Measurements from ENCODE around the gene FUOM.
"Not testable (repeated sequence)": the region's sequence is repeated elsewhere in the genome, so short reads cannot be mapped to it uniquely, and the experiment has no call there.

Gene FUOM

DNA sequence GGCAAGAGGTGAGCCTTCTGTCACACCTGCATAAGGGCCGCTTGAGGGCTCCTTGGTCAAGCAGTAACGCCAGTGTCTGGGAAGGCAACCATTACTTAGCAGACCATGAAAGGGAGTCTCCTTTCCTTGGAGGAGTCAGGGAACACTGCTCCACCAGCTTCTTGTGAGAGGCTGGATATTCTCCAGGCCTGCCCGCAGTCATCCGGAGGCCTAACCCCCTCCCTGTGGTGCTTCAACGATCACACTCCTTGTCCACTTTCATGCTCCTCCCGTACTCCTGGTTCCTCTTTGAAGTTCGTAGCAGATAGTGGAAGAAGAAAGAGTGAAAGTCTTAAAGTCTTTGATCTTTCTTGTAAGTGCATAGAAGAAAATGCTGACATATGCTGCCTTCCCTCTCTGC, 9.6 kb upstream of the FUOM start:
- H3K4me3 Mint-ChIP-seq; H3K27ac Mint-ChIP-seq; H3K9me3 Mint-ChIP-seq; H3K27me3 Mint-ChIP-seq; intact Hi-C loops (cut with micrococcal nuclease): not testable (repeated sequence)
- Mint-ChIP-seq H3K36me3 (ENCODE audit: low read depth) (peaks cover 94% of the 10 kb centered on the region), H3K4me1 (ENCODE audit: low read depth) (peaks cover 27% of the 10 kb centered on the region)

DNA sequence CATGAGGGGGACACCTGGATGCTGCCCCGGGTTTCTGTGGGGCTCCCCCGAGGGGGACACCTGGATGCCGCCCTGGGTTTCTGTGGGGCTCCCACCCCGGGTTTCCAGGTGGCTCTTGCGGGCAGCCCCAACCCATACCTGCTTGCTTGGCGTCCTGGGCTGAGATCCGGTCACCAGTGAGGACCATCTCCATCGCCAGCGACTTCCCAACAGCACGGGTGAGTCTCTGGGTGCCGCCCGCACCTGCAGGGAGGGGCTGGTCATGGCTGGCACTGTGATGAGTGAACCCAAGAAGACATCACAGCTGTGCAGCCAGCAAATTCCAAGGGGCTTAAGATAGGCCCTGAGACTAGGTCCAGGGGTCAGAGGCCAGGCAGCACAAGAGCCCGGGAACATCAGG, 8.9 kb upstream of the FUOM start:
- no peaks in the 10 kb centered on the region for H3K9me3 Mint-ChIP-seq
- H3K4me3 Mint-ChIP-seq, result no peak overlapping the region
- H3K4me1 Mint-ChIP-seq (ENCODE audit: low read depth), result peaks cover 26% of the 10 kb centered on the region
- no peak overlapping the region for H3K27ac Mint-ChIP-seq
- intact Hi-C loops (cut with micrococcal nuclease), result no loop called here
- H3K27me3 Mint-ChIP-seq, result no peaks in the 10 kb centered on the region
- peaks cover 95% of the 10 kb centered on the region for H3K36me3 Mint-ChIP-seq (ENCODE audit: low read depth)

DNA sequence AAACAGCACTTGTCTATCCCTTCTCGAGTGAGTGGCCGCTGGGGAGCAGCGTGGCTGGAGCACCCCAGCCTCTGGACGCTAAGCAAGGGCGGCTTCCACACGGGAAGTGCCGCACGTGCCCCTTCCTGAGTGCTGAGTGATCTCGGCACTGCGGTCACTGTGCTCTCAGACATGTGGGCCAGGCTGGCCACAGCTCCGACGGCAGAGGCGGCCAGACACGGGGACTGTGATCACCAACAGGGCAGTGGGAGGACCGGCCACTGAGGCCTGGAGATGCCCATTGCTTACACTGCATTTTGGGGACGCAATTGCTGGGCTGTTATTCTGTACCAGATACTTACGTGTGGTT, 8.3 kb upstream of the FUOM start:
- peaks cover 25% of the 10 kb centered on the region for H3K4me1 Mint-ChIP-seq (ENCODE audit: low read depth)
- H3K9me3 Mint-ChIP-seq, result no peaks in the 10 kb centered on the region
- H3K36me3 Mint-ChIP-seq (ENCODE audit: low read depth), result peaks cover 94% of the 10 kb centered on the region
- no peak overlapping the region for H3K27ac Mint-ChIP-seq
- no peaks in the 10 kb centered on the region for H3K27me3 Mint-ChIP-seq
- no peak overlapping the region for H3K4me3 Mint-ChIP-seq
- intact Hi-C loops (cut with micrococcal nuclease), result no loop called here

DNA sequence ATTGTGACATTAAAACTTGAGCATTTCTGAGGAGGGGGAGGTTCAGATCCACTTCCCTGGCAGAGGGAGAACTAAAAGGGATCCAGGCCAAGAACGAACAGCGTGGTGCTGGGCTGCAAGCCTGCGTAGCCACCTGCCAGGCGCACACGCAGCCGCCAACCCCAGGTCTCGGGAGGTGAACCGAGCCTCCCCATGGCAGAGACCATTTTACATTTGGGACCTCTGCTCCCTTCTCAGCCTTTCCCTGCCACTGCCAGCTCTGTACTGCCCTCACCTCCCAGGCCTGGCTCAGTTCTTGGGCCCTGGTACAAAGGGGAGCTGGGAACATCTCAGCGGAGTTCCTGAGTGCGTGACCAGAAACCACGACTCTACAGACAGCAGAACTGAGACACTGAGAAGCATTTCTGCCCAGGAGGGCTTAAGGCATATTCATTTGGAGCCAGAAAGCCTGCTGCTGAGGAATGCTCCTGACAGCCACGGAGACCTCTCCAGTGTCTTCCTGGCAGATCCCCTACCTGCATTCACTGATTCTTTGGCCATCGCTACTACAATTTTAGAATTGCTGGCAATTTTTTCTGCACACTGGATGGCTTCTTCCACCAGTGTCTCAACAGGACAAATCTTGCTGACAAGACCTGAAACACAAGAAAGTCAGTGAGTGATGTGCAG, 7.8 kb upstream of the FUOM start:
- intact Hi-C loops (cut with micrococcal nuclease), result no loop called here
- peaks cover 89% of the 10 kb centered on the region for H3K36me3 Mint-ChIP-seq (ENCODE audit: low read depth)
- no peak overlapping the region for H3K4me3 Mint-ChIP-seq
- no peaks in the 10 kb centered on the region for H3K27me3 Mint-ChIP-seq
- H3K9me3 Mint-ChIP-seq, result no peaks in the 10 kb centered on the region
- H3K27ac Mint-ChIP-seq, result no peak overlapping the region
- peaks cover 25% of the 10 kb centered on the region for H3K4me1 Mint-ChIP-seq (ENCODE audit: low read depth)

DNA sequence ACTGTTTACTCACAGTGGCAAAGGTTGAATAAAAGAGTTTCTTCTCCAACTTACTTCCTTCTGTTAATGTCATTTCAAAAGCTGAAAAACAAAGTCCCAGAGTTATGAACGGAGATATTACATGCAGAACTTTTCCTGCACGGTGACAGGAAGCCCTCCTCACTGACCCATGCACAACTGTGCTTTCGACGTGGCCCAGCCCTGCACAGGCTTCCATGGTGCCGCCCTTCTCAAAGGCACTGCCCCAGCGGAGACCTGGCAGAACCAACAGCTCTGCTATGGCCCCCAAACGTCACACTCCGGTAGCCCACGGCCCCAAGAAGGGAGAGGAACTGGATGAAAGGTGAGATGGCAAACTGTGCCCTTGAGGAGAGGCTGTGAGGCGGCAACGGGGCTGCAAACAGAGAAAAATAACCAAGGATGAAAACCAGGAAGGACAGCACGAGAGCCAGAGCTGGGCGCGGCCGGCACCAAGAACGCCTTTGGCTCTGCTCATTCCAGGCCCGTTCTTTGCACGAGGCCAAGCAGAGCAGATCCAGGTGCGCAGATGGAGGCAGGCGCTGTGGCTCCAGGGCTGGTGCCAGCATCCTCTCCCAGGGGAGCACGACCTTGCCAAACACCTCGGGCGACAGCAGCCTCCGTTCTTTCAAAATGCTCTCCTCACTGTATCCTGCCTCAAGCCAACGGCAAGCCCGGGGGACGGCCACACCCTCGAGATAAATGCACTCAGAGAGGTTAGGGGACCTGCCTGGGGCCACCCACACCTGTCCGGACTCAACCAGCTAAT, 7.0 kb upstream of the FUOM start:
- intact Hi-C loops (cut with micrococcal nuclease), result no loop called here
- Mint-ChIP-seq H3K27me3 (no peaks in the 10 kb centered on the region), H3K36me3 (ENCODE audit: low read depth) (peaks cover 81% of the 10 kb centered on the region), H3K4me3 (no peak overlapping the region), H3K4me1 (ENCODE audit: low read depth) (peaks cover 18% of the 10 kb centered on the region), H3K27ac (no peak overlapping the region), H3K9me3 (no peaks in the 10 kb centered on the region)

DNA sequence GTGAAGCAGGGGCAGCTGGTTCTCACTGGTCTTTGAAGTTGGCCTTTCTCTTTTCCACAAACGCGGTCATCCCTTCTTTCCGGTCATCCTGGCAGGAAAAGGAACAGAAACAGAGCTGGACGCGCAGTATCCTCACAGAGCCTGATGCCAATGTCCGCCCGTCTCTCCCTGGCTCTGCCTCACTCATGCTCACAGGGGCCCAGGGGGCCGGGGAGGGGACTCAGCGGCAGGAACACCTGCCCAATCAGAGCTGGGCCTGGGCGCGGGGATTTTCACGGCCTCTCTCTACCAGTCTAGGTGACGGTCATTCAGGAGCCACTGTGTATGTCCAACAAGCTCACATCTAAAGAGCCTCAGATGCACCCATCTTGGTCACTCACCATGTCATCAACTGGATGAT, 5.0 kb upstream of the FUOM start:
- intact Hi-C loops (cut with micrococcal nuclease), result no loop called here
- Mint-ChIP-seq H3K9me3 (no peaks in the 10 kb centered on the region), H3K36me3 (ENCODE audit: low read depth) (peaks cover 62% of the 10 kb centered on the region), H3K4me1 (ENCODE audit: low read depth) (peaks cover 12% of the 10 kb centered on the region), H3K27me3 (no peaks in the 10 kb centered on the region), H3K27ac (no peak overlapping the region), H3K4me3 (no peak overlapping the region)

DNA sequence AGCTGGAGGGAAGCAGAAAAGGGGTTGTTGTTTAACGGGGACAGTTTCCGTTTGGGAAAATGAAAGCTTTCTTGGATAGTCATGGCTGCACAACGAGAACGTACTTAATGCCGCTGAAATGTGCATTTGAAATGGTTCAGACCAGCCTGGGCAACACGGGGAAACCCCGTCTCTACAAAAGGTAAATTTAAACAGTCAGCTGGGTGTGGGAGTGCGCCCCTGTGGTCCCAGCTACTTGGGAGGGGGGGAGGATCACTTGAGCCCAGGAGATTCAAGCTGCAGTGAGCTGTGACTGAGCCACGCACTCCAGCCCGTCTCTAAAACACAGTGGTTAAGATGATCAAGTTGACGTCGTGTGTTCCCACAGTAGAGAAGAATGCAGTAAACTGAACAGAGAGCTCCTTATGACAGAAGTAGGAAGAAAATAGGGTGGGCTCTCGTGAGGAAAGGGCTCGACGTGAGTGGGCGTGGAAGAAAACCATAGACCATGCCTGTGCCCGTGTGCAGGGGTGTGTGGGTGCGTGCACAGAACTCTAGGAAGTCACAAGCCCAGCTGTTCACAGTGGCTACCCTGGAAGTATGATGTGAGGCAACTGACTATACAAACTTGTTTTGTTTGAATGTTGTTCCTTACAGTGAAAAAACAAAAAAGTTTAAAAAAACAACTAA, 4.1 kb upstream of the FUOM start:
- Mint-ChIP-seq H3K9me3 (no peaks in the 10 kb centered on the region), H3K4me3 (no peak overlapping the region), H3K27me3 (no peaks in the 10 kb centered on the region), H3K27ac (peak overlapping the region; percentile 5), H3K36me3 (ENCODE audit: low read depth) (peaks cover 55% of the 10 kb centered on the region), H3K4me1 (ENCODE audit: low read depth) (peaks cover 10% of the 10 kb centered on the region)
- intact Hi-C loops (cut with micrococcal nuclease), result no loop called here

DNA sequence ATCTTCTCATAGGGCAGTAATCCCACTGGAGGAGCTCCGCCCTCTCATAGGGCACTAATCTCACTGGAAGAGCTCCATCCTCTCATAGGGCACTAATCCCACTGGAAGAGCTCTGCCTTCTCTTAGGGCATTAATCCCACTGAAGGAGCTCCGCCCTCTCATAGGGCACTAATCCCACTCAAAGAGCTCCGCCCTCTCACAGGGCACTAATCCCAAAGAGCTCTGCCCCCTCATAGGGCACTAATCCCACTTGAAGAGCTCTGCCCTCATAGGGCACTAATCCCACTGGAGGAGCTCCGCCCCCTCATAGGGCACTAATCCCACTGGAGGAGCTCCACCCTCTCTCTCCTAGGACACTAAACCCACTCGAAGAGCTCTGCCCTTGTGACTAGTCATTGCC, 3.4 kb upstream of the FUOM start:
- intact Hi-C loops (cut with micrococcal nuclease), result no loop called here
- peaks cover 12% of the 10 kb centered on the region for H3K4me1 Mint-ChIP-seq (ENCODE audit: low read depth)
- H3K36me3 Mint-ChIP-seq (ENCODE audit: low read depth), result peaks cover 53% of the 10 kb centered on the region
- no peaks in the 10 kb centered on the region for H3K9me3 Mint-ChIP-seq
- H3K27me3 Mint-ChIP-seq, result no peaks in the 10 kb centered on the region
- H3K27ac Mint-ChIP-seq, result peak overlapping the region; percentile 5
- no peak overlapping the region for H3K4me3 Mint-ChIP-seq

DNA sequence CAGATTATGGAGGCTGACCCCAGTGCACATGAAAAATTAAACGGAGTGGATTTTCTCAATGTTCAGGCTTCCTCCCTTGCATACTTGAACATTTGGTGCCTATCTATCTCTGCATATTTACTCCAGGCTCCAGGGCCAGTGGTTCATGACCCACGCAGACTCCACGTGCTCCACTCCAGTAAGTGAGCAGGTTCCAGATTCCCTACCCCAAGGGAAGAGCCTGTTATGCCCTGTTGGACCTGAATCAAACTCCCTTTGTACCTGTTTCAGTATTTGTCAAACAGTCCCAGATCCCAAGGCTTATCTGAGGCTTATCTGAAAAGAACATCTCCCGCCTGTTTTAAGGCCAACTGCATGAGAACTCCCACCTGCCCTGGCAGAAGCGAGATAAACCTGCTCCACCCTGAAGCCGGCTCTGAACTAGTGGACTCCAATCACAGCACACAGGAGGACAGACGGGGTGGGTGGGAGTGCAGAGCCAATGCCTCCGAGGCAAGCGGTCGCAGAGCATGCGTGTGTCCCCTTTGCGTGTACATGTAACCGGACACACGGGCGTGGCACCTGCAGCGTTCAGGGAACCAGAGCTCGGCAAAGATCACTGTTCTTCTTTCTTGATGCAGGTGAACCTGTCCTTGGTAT, 2.3 kb upstream of the FUOM start:
- Mint-ChIP-seq H3K36me3 (ENCODE audit: low read depth) (peaks cover 53% of the 10 kb centered on the region), H3K4me1 (ENCODE audit: low read depth) (peaks cover 16% of the 10 kb centered on the region), H3K27me3 (no peaks in the 10 kb centered on the region), H3K9me3 (no peaks in the 10 kb centered on the region), H3K4me3 (no peak overlapping the region), H3K27ac (no peak overlapping the region)
- intact Hi-C loops (cut with micrococcal nuclease), result loop anchor here (2.0 to 5.0 kb wide), 2 partner anchors 19 to 32 kb away; partner anchors contain the start of genes MTG1 and PAOX

DNA sequence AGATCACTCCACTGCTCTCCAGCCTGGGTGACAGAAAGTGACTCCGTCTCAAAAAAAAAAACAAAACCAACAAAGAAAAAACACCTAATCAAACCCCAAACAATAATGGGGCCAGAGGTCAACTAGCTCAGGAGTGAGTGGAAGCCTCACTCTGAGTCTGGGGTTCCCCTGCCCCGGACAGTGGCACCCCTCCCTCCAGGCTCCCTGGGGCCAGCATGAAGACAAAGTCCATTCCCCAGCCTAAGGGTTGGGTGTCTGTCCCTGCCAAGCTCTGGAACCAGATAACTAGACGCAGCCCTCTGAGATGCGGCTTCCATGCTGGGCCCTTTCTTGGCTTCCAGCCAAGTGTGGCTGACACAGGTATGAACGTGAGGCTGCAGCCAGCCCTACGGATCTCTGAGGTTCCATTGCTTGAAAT, 1.7 kb upstream of the FUOM start:
- intact Hi-C loops (cut with micrococcal nuclease), result loop anchor here (2.0 to 5.0 kb wide), 2 partner anchors 19 to 33 kb away; partner anchors contain the start of genes MTG1 and PAOX
- no peak overlapping the region for H3K4me3 Mint-ChIP-seq
- no peaks in the 10 kb centered on the region for H3K27me3 Mint-ChIP-seq
- no peaks in the 10 kb centered on the region for H3K9me3 Mint-ChIP-seq
- H3K4me1 Mint-ChIP-seq (ENCODE audit: low read depth), result peaks cover 16% of the 10 kb centered on the region
- H3K27ac Mint-ChIP-seq, result no peak overlapping the region
- H3K36me3 Mint-ChIP-seq (ENCODE audit: low read depth), result peaks cover 53% of the 10 kb centered on the region

DNA sequence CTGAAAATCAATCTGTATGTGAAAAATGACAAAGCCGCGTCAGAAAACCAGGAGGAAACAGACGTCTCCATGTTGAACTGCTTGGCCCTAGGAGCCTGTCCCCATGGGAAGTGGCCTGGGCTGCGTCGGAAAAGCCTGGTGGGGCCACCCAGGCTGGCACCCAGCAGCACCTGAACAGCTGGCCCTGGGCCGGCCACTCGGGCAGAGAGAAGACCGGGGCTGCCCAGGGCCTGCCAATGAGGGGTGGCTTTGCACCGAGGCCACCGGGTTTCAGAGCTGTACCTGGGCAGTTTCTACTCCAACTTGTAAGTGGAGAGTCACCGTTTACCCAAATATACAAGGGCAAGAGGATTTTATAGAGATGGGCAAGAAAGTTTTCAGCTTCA, 1.1 kb upstream of the FUOM start:
- H3K36me3 Mint-ChIP-seq (ENCODE audit: low read depth), result peaks cover 54% of the 10 kb centered on the region
- peak overlapping the region; percentile 39 for H3K27ac Mint-ChIP-seq
- intact Hi-C loops (cut with micrococcal nuclease), result loop anchor here (2.0 to 5.0 kb wide), 2 partner anchors 20 to 33 kb away; partner anchors contain the start of genes MTG1 and PAOX
- no peaks in the 10 kb centered on the region for H3K27me3 Mint-ChIP-seq
- no peak overlapping the region for H3K4me3 Mint-ChIP-seq
- no peaks in the 10 kb centered on the region for H3K9me3 Mint-ChIP-seq
- peaks cover 16% of the 10 kb centered on the region for H3K4me1 Mint-ChIP-seq (ENCODE audit: low read depth)

DNA sequence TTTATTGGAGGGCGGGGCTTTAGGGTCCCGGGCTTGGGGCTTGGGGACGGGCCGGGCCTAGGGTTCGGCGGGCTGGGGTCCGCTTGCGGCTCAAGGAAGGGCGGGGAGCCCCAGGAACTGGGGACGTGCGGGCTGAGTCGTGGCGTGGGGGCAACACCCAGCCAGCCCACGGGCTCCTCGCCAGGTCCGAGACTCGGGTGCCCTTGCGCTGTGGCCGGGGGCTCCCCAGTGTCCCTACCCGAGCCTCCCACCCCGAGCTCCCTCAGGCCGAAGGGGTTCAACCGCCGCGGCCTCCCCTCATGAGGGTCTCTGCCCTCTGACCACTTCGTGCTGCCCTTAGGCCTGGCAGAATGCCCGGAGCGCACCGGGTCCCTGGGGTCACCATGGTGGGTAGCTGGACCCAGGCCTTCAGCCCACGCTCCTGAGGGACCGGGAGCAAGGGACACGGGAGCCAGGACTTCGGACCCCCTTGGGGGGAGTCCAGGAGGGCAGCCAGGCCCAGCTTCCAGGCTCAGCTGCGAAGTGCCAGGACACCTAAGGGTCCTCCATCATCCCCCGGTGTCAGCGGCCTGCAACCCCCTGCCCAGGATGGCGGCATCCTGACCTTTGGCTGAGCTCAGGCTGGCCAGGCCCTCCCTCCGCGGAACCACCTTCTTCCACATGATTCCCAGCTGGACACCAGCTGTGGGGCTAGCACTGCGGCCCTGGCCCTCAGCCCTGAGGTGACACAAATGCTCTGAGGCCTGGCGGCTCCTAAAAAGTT, 524 bp upstream of the FUOM start:
- H3K27me3 Mint-ChIP-seq, result no peaks in the 10 kb centered on the region
- no peak overlapping the region for H3K4me3 Mint-ChIP-seq
- peaks cover 51% of the 10 kb centered on the region for H3K36me3 Mint-ChIP-seq (ENCODE audit: low read depth)
- H3K27ac Mint-ChIP-seq, result peak overlapping the region; percentile 80
- H3K9me3 Mint-ChIP-seq, result no peaks in the 10 kb centered on the region
- intact Hi-C loops (cut with micrococcal nuclease), result loop anchor here (2.0 to 5.0 kb wide), 2 partner anchors 20 to 34 kb away; partner anchors contain the start of genes MTG1 and PAOX
- H3K4me1 Mint-ChIP-seq (ENCODE audit: low read depth), result peaks cover 16% of the 10 kb centered on the region

DNA sequence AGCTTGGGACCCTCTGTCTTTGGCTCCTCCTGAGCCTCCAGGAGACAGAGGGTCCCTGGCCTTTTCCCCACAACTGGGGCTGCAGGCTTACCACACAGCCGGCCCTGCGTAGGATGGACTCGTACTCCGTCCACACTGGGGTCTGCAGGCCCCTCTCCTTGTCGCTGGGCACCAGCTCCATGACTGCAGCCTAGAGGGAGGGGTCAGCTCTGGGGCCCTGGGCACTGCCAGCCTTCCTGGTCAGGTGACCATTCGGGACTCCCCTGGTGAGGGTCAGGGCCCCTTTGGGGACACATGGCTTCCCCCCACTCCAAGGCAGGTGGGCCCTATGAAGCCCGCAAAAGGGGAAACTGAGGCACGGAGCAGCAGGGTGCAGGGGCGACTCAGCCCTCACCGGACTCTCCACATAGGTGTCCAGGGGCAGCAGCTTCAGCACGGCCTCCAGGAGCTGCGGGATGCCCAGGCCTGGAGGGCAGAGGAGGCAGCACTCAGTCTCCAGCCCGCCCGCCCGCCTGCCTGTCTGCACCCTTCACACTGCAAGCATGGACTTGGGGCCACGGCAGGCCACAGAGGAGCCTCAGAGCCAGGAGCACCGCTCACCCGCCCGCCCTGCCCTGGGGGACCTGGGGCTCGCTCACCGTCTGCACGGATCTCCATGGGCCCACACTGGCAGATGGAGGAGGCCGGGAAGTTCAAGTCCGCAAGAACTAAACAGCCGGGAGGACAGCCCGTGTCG, 1.1 kb downstream of the FUOM start:
- Mint-ChIP-seq H3K9me3 (no peaks in the 10 kb centered on the region), H3K4me1 (ENCODE audit: low read depth) (peaks cover 11% of the 10 kb centered on the region), H3K4me3 (peak overlapping the region; percentile 80), H3K27ac (peak overlapping the region; percentile 80), H3K27me3 (no peaks in the 10 kb centered on the region), H3K36me3 (ENCODE audit: low read depth) (peaks cover 34% of the 10 kb centered on the region)
- intact Hi-C loops (cut with micrococcal nuclease), result loop anchor here (5.0 kb wide), 1 partner anchor 36 kb away; the partner anchor contains the start of gene MTG1

Data from dendritic cell treated with granulocyte-macrophage colony-stimulating factor and Interleukin-4, amounts not matched to agents 40 ng/mL and 50 ng/mL, for 4 days (primary cell).